Measurements from ENCODE around the gene TBC1D20.
"Not testable (repeated sequence)": the region's sequence is repeated elsewhere in the genome, so short reads cannot be mapped to it uniquely, and the experiment has no call there.

TBC1D20 gene

GRCh38 chr20:401682-402495 is 60.4 kb downstream of the TBC1D20 start:
- peak; percentile 52 for DNase-seq (ENCODE audit: low read depth)

GRCh38 chr20:400454-401275 is 61.7 kb downstream of the TBC1D20 start:
- no peak for DNase-seq (ENCODE audit: low read depth)

- no peak for DNase-seq (ENCODE audit: low read depth)
Observed at GRCh38 chr20:400128-400453, 62.2 kb downstream of the TBC1D20 start.

- no peak for DNase-seq (ENCODE audit: low read depth)
Observed at GRCh38 chr20:399182-399707, 63.1 kb downstream of the TBC1D20 start.

GRCh38 chr20:397432-398237 is 64.7 kb downstream of the TBC1D20 start:
- no peak for DNase-seq (ENCODE audit: low read depth)

GRCh38 chr20:396619-397431 is 65.5 kb downstream of the TBC1D20 start:
- no peak for DNase-seq (ENCODE audit: low read depth)

GRCh38 chr20:396252-396618 is 66.1 kb downstream of the TBC1D20 start:
- no peak for DNase-seq (ENCODE audit: low read depth)

- not testable (repeated sequence) for DNase-seq (ENCODE audit: low read depth)
Observed at GRCh38 chr20:393296-393695, 69.0 kb downstream of the TBC1D20 start.

GRCh38 chr20:391041-391711 is 71.2 kb downstream of the TBC1D20 start:
- no peak for DNase-seq (ENCODE audit: low read depth)

GRCh38 chr20:389220-389619 is 73.1 kb downstream of the TBC1D20 start:
- no peak for DNase-seq (ENCODE audit: low read depth)

GRCh38 chr20:388034-388994 is 74.0 kb downstream of the TBC1D20 start:
- no peak for DNase-seq (ENCODE audit: low read depth)

GRCh38 chr20:387520-387919 is 74.8 kb downstream of the TBC1D20 start:
- no peak for DNase-seq (ENCODE audit: low read depth)

GRCh38 chr20:386634-387033 is 75.7 kb downstream of the TBC1D20 start:
- not testable (repeated sequence) for DNase-seq (ENCODE audit: low read depth)

All from amniotic epithelial cell (primary cell).